NCI-H446 (cell line): ENCODE data around the gene APOL5.

Experiments
- DNase-seq, 2 experiments: peaks; one replicate each; lab custom pipeline; 2025; lab: John Stamatoyannopoulos, UW

APOL5 gene

DNA sequence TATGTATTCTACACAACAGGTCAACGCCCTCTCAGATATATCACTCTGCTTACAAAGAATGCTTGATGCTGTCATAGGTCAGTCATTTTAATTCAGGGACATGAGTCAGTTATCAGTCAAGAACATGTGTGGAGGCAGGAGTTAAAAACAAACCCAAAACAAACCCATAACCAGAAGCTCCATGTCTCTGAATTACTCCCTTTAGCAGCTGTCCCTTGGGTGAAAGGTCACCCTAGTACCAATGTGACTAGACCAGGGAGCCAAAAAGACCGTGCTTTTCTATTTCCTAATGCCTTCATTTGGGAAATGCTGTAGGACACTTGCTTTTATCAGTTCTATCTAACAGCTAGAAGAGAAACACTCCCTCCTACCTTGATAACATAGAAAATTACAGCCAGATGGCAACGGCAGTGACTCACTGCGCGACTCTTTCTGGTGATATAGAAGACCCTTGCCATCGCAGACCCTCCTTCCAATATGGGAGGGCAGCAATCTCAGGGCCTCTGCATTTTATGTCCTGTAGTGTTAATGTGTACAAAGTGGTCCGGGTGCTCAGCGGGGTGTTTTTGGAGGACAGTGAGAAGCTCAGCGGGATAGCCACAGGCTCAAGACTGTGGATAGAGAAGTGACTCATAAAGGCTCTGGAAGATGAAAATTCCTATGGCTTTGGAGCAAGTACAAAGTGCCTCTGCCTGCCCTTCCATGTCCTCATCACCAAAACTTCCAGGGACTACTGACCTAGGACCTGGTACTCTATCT, 24.8 kb downstream of the APOL5 start:
- no peak for DNase-seq

DNA sequence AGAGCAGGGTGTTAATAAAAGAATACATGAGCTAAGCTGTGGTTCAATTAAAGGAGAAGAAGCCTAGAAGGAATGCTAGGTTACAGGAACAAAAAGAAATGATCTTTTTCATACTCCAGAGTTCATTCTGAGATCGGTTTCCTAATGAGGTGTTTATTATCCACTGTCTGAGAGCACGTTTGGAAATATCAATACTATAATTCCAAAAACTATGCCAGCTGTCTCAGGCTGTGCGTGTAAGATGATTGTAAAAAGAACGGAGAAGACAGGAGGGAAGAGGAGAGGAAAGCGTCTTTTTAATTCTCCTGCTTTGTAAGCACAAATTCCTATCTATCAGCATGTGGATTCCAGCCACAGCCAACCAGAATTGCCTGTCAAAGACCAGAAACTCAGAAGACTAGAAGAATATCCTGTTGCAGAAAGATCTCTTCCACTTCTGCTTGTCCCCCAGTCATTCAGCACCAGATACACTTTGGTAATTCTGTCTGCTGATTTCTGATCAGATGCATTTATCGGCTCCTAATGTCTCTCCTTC, 25.7 kb downstream of the APOL5 start:
- no peak for DNase-seq

DNA sequence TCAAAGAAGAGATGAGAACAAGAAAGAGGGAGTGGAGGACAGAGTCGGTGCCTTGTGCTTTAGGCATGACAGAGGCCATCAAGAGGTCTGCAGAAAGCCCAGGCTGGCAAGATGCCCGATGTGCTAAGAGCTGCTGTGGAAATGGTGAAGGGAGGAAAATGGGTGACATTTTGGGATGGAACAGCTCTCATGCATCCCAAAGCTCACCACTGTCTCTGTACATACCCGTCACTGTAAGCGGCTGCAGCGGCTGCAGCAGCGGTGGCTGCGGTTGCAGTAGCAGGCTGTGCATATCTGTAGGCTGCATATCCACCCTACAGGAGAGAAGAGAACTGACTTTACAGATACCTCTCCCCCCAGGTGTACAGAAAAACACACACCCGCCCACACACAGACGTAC, 28.6 kb downstream of the APOL5 start:
- DNase-seq, result no peak

DNA sequence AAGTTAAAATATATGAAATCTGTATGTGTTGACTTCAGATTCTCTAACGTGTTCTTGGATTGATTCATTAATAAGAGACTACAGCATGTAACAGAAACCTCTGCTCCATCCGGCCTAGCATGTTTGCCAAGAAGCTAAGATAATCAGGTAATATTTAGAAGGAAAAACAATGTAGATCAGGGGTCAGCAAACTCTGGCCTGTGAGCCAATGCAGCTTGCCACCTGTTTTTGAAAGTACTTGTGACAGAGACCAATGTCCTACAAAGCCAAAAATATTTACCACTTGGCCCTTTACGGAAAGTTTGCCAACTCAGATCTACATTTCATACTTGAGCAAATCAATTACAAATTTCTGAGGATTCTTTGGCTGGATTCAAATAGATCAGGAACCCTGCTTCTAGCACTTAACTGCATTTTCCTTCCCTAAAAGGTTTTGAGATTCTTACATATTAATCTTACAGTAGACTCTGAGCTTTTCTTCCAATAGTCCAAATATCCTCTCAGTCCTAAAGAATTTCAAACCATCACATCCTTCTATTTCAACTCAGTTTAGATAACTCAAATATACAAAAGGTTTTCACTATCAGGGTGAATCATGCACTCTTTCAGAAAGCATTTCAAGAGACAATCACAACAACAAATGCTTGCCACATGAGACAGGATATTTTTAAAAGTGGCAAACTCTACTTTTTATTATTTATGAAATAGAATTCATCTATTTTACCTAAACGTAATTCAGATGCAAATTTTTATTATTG, 29.5 kb downstream of the APOL5 start:
- DNase-seq, result no peak

DNA sequence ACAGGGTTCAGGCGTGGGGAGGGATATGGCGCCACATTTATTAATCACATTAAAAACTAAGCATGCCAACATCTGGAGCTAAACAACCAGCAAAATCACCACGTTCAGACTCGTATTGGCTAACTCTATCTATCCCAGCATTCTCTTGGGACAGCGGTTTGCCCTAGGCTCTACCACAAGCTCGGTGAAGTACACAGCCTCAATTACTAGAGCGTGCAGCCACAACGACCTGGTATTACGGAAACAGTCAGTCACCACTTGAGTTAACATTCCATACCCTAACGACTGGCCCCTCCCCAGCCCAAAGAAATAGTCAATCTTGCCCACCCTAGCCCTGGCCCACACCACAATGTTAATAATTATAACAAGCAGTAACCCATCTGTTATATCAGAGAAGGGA, 32.1 kb downstream of the APOL5 start:
- DNase-seq, result no peak

DNA sequence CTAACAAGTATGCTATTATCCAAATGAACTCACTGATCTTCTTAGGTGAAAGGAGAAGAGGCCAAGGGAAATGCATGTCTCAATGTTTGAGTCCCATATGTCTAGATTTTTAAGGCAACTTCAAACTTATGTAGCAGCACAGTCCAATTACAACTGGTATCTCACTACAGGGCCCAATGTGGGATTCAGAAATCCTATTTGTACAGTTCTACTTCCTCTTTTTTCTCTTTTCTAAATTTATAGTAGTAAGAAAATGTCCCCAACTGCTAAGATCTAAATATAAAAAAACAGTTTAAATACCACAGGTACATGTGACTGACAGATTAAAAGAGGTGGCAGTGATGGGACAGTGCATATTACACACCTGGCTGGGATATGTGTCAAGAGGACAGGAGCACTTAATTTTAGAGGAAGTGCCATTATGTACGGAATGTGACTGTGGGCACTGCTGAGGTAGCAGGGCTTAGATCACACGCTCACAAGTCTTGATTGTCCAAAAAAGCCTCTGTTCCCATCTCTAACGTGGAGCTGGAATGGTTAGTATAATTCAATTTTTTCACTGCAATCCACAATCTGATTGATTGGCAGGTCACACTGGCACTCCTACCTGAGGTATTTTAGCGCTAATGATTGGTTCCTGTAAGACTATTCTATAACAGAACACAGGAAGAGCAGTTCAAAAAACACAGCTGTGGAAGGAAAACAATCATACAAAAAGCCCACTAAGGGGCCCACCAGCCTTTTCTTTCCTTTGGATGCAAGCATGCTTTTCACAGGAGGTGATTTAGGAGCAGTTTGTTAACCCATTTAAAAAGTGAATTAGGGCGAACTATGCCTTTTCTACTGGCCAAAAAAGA, 34.6 kb downstream of the APOL5 start:
- no peak for DNase-seq

DNA sequence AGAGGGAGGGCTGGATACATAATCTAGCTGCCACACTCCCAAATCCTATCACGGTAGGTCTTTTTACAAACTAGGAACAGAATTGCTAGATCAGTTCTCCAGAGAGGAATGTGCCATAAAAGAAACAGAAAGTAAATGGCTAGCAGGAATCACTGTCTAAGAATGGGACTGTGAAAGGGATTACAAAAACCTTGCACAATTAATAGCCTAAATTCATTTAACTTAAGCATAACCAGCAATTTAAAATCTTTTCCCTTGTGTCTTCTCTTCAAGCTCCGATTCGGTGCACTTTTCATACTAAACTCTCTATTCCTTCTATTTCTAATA, 35.2 kb downstream of the APOL5 start:
- no peak for DNase-seq

DNA sequence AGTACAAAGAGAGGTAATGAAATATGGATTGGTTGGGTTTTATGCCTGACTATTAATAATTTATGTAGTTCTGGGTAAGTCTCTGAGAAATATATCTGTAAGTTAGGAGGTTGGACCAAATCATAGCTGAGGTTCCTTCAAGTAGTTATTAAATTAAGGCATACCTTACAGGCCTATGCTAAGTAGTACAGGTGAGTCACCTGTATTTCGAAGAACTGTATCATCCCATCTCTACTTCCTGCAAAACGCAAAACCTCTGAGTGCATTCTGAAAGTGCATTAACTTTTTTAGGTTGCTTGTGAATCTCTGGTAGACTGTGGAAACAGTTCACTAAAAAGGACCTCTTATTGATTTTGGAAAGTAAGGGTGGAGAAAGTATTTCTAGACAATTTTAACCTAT, 37.1 kb downstream of the APOL5 start:
- DNase-seq, result no peak

DNA sequence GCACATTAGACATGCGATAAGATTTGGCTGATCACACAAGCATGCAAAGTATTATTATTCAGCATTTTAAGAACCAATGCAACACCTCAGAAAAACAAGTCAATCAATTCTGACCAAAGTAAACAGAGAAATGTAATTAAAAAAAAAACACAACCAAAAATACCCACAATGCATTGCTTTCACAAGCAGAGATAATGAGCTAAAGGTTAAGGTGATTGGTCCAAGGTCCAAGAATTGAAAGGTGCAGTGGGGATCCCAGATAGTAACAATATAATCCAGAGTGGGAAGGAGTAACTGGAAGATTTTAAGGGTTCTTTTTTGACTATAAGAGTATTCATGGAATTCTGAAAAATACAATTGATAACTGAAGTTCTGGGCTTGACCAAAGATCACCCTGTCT, 39.0 kb downstream of the APOL5 start:
- DNase-seq, result no peak

DNA sequence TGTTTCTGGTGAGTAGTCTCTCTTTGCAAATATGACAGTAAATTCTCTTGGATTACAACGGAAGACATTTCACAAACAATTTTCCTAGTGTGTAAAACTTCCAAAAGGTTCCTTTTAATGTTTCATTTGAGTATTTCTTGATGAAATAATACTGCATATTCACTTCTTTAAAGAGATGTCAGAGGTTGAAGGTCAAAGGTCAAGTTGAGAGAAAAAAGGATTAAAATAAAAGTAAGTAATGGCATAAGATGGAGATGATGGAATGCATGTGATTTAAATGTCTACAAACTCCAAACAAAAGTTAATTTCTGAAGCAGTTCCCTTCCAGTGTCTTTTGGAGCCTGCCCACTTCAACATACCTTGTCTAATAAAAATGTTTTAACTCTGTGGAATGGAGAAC, 40.7 kb downstream of the APOL5 start:
- no peak for DNase-seq

DNA sequence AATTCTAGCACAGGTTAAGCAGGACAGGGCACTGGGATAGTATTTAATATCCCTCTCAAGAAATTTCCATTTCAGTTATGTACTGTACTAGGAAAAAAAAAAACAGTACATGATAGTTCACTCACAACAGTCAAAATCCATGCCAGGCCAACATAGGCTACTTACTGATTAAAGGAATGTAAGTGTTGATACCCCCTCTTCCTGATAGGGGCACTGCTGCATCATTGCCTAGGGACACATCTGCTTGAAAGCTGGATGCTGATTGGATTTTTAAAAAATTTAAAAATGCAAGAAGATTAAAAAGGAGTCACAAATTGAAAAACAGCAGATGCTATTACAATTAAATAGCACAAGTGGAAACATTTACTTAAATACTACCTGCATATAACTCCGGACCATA, 43.4 kb downstream of the APOL5 start:
- no peak for DNase-seq

DNA sequence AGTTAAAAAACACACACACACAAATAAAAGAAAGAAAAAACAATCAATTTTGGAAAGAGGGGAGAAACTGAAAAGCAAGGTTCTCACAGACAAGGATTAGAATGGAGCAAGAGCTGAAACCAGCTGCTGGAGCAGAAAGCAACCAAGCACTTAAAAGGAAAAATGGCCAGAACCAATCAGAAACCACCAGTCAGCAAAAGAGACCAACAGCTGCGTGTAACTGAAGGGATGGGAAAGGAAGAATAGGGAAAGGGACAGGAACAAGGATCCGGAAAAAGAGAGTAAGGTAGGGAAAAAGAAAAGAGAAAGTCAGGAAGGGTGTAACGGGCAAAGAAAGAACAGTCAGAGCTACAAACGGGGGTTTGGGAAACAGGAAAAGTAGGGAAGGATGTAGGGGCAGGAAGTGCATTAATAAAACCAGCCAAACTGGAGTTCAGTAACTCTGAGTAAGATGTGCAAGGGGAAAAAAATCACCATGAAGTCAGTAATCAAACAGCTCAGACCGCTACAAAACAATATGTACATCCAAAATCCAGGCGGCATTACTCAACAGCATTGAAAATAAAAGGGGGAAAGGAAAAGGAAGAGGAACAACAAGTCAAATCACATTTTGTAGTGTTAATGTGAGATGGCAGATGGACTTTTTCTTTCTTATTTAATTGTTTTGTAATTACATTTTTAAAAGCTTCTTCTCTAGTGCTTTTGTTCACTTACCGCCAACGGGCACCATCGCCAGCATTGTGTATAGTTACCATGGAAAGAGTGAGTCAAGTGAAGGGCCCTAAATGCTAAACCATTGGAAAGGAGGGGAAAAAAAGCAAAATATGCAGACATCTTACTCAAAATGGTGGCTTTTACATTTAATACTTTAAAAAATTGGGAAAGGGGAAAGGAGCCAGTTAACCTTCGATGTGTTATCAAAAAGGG, 49.2 kb downstream of the APOL5 start:
- no peak for DNase-seq

DNA sequence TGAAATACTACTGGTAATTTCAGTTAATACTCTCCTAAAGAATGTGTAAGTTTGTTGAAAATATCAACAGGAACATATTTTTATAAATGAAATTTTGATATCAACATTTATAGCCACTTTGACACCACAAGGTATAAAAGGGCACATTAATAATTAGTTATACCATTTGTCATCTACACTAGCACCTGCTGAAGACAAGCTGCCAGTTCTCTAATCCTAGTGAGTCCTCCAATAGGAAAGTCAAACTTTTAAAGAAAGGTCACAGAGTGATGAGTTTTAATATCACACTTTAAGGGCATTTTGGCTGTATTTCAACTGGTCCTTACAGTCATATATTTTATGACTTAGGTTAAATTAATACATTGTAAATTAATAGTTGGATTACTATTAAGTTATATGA, 52.3 kb downstream of the APOL5 start:
- no peak for DNase-seq

DNA sequence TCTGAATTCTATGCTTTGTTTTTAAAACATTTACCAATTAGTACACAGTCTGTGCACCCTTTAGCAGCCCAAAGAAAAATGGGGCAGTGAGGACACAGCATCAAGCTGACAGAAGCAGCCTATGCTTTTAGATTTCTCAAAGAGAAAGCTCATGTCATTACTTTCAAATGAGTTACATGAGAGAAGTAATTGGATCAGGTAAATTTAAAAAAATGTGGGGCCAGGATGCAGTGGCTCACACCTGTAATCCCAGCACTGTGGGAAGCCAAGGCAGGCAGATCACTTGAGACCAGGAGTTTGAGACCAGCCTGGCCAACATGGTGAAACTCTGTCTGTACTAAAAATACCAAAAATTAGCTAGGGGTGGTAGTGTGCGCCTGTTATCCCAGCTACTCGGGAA, 57.7 kb downstream of the APOL5 start:
- no peak for DNase-seq

DNA sequence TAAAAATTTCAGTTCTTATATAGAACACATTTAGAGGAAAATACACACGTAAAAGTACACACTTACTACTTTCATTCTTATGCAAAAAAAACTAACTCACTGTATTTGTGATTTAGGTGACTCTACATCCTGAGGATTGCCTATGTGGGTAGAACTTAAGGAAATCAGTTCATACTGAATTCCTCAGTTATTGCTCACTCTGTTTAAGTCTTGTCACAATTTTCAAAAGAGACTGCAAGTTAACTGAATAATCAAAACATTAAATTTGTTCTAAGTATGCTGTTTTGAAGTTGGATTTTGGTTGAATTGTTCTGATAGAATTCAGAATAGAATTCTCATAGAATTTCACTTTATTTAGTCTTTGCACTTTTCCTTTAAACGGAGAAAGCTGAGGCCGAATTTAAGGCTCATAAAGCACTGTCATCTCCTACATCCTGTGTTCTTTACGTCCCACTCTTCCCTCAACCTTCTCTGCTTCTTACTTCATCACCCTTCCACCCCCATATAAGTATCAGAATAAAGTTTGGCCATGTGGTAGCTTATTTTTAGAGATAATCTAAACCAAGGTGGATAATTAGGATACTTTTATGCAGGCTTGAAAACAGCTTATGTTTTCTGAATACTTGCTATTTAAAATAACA, 59.8 kb downstream of the APOL5 start:
- no peak for DNase-seq
